HG02571 (cell line): ENCODE results near the gene FCAR.
"Not testable (repeated sequence)": the region's sequence is repeated elsewhere in the genome, so short reads cannot be mapped to it uniquely, and the experiment has no call there.

ENCODE experiments used
- ATAC-seq: cut with Tn5 transposase; IDR thresholded peaks from one replicate; pipeline ENCODE4 v1.9.1; 2021; ENCODE audit warnings: mild to moderate bottlenecking, moderate library complexity; ENCODE audit not compliant: unreplicated experiment

Gene FCAR

DNA sequence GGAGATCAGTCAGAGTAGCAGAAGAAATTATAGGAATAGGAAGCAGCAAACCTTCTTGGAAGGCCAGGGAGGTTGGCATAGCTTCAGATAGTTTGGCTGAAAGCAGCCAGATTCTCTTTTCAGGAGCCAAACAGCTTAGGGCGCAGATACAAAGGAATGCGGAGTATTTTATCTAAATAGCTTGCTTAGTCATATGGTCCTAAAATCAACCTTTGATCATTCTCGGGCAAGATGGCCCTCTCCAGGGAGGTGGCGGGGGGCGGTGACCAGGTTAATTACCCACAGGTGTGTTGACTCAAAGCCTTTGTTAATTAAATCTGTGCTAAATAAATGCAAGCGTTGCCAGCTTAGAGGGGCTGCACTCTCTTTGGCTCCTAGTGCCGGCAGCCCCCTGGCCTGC, 19.4 kb downstream of the FCAR start:
- ATAC-seq = no peak

GRCh38 chr19:54894106-54894505, 20.1 kb downstream of the FCAR start:
- ATAC-seq = not testable (repeated sequence)

DNA sequence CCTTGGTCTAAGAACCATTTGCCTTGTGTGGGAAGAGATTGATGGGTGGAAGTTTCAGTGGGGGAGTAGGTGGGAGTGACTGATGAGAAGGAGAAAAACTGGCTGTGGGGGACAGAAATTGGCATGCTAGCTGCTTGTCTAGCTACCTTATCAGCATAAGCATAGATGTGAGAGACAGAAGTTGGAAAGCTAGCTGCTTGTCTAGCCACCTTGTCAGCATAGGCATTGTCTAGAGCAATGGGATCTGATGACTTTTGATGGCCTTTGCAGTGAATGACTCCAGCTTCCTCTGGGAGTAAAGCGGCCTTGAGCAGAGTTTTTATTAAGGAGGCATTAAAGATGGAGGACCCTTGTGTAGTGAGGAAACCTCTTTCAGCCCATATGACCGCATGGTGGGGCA, 22.0 kb downstream of the FCAR start:
- ATAC-seq = no peak

GRCh38 chr19:54898685-54899084, 24.6 kb downstream of the FCAR start:
- ATAC-seq = not testable (repeated sequence)

- ATAC-seq = not testable (repeated sequence)
Observed at GRCh38 chr19:54899646-54900045, 25.6 kb downstream of the FCAR start.

DNA sequence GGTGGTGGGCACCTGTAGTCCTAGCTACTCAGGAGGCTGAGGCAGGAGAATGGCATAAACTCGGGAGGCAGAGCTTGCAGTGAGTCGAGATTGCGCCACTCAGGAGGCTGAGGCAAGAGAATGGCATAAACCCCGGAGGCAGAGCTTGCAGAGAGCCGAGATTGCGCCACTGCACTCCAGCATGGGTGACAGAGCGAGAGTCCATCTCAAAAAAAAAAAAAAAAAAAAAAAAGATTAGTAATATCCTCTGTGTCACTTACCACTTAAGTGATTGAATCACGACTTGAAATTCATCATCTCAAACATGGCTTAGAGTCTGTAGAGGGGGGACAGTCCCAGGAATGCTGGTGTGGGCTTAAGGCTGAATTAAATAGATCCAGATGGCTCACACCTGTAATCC, 27.1 kb downstream of the FCAR start:
- not testable (repeated sequence) for ATAC-seq

- ATAC-seq = no peak
Observed at GRCh38 chr19:54902061-54902460, 28.0 kb downstream of the FCAR start.

GRCh38 chr19:54903303-54903702, 29.3 kb downstream of the FCAR start:
- no peak for ATAC-seq

- not testable (repeated sequence) for ATAC-seq
Observed at GRCh38 chr19:54904261-54904660, 30.2 kb downstream of the FCAR start.

DNA sequence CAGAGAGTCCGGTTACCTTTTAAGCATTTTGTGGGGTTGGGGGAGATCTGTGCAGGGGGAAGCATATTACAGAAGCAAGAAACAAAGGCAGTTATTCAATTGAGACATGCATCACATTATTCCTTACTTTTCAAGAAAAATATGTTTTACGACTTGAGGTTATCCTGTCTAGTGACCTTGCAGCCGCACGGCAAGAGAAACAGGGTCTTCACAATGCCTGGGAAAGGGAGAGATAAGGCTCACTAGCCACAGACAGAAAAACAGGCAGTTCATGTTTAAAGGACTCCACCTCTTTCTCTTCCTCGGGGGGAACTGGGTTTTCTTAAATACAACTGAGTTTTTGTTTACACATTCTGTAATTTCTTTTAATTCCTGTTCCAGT, 31.4 kb downstream of the FCAR start:
- no peak for ATAC-seq

- ATAC-seq = no peak
Observed at GRCh38 chr19:54905803-54906511, 31.9 kb downstream of the FCAR start, which contains the start of gene NCR1. TSS of gene NCR1 (plus strand) at chr19:54906148. CDS start at chr19:54906188, 40 bp downstream.

GRCh38 chr19:54906819-54907218, 32.8 kb downstream of the FCAR start:
- ATAC-seq = no peak

GRCh38 chr19:54907899-54908298, 33.9 kb downstream of the FCAR start:
- ATAC-seq = not testable (repeated sequence)

- no peak for ATAC-seq
Observed at GRCh38 chr19:54916822-54917221, 42.8 kb downstream of the FCAR start.

DNA sequence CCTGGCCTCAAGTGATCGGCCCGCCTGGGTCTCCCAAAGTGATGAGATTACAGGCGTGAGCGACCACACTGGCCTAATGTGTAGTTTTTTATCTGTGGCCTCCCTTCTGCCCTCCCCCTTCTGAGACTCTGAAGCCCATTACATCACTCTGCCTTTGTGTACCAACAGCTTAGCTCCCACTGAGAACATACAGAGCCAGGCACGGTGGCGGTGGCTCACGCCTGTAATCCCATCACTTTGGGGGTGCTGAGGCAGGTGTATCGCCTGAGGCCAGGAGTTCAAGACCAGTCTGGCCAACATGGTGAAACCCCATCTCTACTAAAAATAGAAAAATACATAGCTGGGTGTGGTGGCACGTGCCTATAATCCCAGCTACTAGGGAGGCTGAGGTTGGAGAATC, 44.5 kb downstream of the FCAR start:
- no peak for ATAC-seq

GRCh38 chr19:54919646-54920563, 45.9 kb downstream of the FCAR start:
- ATAC-seq = not testable (repeated sequence)

DNA sequence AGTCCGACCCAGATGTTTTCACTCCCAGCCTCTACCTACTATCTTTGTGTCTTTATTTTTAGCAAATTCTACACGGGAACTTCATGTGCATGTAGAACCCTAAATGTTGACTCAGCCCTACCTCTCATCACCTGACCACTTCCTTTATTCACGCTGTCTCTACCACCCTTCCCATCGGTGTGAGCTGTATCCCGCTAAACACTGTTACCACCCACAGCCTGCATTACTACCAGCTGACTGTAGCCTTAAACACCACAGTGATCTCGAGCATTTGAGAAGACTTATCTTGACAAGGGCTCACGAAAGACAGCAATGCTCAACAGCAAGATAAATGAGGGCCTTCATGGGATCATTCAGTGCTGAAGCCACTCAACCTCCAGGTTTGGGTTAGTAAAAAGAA, 47.0 kb downstream of the FCAR start:
- ATAC-seq = no peak

GRCh38 chr19:54923276-54923675, 49.2 kb downstream of the FCAR start:
- ATAC-seq = no peak

DNA sequence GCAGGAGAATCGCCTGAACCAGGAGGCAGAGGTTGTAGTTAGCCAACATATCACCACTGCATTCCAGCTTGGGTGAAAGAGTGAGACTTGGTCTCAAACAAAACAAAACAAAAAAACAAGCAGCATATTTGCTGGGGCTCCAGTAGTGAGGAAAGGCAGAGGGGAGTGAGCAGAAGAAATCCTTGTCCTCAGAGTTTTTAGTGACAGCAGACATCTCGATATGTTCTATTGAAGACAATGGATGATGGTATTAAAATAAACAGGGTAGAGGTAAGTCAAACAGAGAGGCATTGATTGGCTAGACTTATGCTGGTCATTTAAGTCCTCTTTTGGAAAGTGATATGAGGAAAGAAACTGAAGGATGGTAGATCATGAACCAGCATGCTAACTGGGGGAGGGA, 54.3 kb downstream of the FCAR start:
- ATAC-seq = no peak

DNA sequence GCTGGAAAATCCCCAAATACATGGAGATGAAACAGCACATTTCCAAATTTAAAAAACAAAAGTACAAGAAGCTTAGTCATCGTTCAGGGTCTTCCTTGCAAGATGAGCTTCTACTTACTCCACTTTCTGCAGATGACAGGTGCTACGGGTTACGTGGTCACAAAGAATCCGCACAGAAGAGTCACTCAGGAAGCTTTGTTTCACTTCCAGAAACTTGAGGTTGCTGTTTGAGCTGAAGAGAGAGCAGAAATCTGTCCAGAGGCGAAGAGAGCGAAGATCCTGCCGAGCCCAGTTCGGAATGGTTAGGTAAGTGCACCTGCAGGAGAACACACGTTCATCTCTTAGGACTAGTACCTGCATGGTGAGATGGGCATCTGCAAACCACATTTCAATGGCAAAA, 63.9 kb downstream of the FCAR start:
- no peak for ATAC-seq

DNA sequence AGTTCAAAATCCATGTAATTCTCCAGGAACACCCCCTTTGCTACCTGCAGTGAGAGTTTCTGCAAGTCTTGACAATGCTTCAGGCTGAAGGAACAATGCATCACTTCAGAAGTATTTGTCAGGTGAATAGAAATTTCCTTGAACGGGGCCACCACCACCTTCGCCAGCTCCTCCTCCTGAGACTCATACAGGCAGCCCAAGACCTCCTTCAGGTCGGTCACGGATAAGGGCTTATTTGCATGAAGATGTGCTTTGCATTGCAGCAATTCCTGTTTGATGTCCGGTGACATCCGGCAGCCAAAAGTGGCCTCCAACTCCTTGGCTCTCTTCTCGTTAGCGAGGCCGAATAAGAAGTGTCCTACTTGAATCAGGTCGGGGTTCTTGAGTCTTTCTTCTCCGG, 64.9 kb downstream of the FCAR start:
- no peak for ATAC-seq

DNA sequence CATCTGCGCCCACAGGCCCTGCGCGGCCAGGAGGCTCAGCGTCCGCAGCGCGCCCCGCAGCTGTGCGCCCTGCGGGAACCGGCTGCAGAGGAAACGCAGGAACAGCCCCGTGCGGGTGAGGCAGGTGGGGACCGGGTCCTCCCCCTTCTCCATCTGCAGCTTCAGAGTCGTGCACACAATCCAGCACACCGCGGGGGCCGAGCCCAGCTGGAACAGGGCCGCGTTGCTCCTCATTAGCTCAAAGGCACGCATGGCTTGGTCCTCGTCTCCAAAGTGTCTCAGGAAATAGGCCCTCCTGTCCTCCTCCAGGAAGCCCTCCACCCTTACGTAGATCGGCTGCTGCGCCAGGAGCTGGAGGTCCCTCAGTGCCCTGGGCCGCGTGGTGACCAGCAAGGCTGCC, 65.5 kb downstream of the FCAR start:
- not testable (repeated sequence) for ATAC-seq
